Measurements from ENCODE around the gene UGT1A8. TPM values are rescaled to one million over a fixed set of nuclear protein-coding genes. Genes with fewer than 3 reads are reported as not detected.

The UGT1A8 gene
- total and polyA plus RNA-seq, 2 experiments from 2014 or later, result 0.45 TPM; not detected in 1

DNA sequence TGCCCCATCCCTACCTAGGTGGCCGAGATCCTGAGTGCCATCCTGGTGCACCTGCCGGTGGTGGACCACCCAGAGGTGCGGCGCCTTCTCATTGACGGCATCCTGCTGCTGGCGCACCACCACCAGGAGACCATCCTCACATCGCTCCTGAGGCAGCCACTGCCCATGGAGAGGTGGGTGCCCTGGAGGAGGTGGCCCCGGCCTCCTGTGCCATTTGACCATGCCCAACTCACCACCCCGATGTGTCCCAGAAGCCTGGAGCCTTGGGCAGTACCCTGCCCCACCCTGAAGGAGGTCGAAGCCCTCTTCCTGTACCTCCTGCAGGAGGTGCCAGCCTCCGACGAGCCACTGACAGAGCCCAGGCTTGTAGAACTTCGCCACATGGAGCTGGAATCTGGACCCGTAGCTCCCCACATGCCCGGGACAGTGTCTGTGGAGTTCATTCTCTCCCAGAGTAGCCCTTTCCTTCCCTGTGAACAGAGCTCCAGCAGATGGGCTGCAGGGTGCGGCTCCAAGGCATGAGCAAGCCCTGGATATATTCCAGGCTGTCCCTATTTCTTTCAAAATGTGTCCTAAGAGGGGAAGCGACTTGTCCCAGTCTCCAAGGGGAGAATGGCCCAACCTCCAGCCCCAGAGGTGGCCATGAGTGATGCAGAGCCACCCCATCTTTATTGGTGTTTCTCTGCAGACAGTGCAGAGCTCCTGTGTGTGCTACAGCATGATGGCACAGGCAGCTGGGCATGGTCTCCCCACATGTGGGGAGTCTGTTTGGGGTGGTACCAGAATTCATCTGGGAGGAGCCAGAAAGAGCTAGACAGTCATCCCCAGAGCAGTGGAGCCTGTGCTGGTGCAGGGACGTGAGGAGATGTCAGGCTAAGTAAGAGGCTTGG is 202.7 kb downstream of the UGT1A8 start:
- DNase-seq (ENCODE audit: low spot score), result no peak
- H3K4me1 Mint-ChIP-seq, result peaks cover 3% of the 10 kb centered on the region; the same call in 2 of the 3 replicates
- H3K27ac ChIP-seq (ENCODE audit: low read depth), result no peak overlapping the region
- H3K27ac Mint-ChIP-seq, result no peak overlapping the region
- no peaks in the 10 kb centered on the region for H3K79me2 ChIP-seq (replicated peaks; ENCODE audit: insufficient read depth)
- no peak overlapping the region for H3K4me3 ChIP-seq
- peaks cover 15% of the 10 kb centered on the region for H3K27me3 Mint-ChIP-seq (ENCODE audit: insufficient read depth, low read depth, poor library complexity)
- H3K4me2 ChIP-seq, result no peak overlapping the region
- H3K36me3 Mint-ChIP-seq (ENCODE audit: low read depth), result no peaks in the 10 kb centered on the region
- H3K9me3 Mint-ChIP-seq, result no peaks in the 10 kb centered on the region
- ATAC-seq, result no peak
- no peaks in the 10 kb centered on the region for H3K4me1 ChIP-seq (ENCODE audit: insufficient read depth)
- TF ChIP-seq EZH2 (IDR thresholded peaks at IDR 0.05; ENCODE audit: low read depth, unreplicated experiment) (no peak), ZNF331 (CRISPR knock-in tag; IDR thresholded peaks at IDR 0.05; ENCODE audit: low read depth) (no peak), STAT1 (IDR thresholded peaks at IDR 0.05; ENCODE audit: unreplicated experiment) (no peak), NANOG (IDR thresholded peaks at IDR 0.05; ENCODE audit: borderline replicate concordance) (no peak), EZH2phosphoT487 (IDR thresholded peaks at IDR 0.05; ENCODE audit: unreplicated experiment) (no peak), JUNB (IDR thresholded peaks at IDR 0.05; ENCODE audit: unreplicated experiment) (no peak), CREB1 (CRISPR knock-in tag; IDR thresholded peaks at IDR 0.05; ENCODE audit: low read depth) (no peak)
- TF ChIP-seq, protein P1, sequence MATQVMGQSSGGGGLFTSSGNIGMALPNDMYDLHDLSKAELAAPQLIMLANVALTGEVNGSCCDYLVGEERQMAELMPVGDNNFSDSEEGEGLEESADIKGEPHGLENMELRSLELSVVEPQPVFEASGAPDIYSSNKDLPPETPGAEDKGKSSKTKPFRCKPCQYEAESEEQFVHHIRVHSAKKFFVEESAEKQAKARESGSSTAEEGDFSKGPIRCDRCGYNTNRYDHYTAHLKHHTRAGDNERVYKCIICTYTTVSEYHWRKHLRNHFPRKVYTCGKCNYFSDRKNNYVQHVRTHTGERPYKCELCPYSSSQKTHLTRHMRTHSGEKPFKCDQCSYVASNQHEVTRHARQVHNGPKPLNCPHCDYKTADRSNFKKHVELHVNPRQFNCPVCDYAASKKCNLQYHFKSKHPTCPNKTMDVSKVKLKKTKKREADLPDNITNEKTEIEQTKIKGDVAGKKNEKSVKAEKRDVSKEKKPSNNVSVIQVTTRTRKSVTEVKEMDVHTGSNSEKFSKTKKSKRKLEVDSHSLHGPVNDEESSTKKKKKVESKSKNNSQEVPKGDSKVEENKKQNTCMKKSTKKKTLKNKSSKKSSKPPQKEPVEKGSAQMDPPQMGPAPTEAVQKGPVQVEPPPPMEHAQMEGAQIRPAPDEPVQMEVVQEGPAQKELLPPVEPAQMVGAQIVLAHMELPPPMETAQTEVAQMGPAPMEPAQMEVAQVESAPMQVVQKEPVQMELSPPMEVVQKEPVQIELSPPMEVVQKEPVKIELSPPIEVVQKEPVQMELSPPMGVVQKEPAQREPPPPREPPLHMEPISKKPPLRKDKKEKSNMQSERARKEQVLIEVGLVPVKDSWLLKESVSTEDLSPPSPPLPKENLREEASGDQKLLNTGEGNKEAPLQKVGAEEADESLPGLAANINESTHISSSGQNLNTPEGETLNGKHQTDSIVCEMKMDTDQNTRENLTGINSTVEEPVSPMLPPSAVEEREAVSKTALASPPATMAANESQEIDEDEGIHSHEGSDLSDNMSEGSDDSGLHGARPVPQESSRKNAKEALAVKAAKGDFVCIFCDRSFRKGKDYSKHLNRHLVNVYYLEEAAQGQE (IDR thresholded peaks at IDR 0.05; ENCODE audit: unreplicated experiment), result no peak
- TF ChIP-seq, protein P2, sequence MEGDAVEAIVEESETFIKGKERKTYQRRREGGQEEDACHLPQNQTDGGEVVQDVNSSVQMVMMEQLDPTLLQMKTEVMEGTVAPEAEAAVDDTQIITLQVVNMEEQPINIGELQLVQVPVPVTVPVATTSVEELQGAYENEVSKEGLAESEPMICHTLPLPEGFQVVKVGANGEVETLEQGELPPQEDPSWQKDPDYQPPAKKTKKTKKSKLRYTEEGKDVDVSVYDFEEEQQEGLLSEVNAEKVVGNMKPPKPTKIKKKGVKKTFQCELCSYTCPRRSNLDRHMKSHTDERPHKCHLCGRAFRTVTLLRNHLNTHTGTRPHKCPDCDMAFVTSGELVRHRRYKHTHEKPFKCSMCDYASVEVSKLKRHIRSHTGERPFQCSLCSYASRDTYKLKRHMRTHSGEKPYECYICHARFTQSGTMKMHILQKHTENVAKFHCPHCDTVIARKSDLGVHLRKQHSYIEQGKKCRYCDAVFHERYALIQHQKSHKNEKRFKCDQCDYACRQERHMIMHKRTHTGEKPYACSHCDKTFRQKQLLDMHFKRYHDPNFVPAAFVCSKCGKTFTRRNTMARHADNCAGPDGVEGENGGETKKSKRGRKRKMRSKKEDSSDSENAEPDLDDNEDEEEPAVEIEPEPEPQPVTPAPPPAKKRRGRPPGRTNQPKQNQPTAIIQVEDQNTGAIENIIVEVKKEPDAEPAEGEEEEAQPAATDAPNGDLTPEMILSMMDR (conservative IDR thresholded peaks at IDR 0.05; ENCODE audit: low read depth in 2 of 2), result no peak
- TF ChIP-seq, protein P3, sequence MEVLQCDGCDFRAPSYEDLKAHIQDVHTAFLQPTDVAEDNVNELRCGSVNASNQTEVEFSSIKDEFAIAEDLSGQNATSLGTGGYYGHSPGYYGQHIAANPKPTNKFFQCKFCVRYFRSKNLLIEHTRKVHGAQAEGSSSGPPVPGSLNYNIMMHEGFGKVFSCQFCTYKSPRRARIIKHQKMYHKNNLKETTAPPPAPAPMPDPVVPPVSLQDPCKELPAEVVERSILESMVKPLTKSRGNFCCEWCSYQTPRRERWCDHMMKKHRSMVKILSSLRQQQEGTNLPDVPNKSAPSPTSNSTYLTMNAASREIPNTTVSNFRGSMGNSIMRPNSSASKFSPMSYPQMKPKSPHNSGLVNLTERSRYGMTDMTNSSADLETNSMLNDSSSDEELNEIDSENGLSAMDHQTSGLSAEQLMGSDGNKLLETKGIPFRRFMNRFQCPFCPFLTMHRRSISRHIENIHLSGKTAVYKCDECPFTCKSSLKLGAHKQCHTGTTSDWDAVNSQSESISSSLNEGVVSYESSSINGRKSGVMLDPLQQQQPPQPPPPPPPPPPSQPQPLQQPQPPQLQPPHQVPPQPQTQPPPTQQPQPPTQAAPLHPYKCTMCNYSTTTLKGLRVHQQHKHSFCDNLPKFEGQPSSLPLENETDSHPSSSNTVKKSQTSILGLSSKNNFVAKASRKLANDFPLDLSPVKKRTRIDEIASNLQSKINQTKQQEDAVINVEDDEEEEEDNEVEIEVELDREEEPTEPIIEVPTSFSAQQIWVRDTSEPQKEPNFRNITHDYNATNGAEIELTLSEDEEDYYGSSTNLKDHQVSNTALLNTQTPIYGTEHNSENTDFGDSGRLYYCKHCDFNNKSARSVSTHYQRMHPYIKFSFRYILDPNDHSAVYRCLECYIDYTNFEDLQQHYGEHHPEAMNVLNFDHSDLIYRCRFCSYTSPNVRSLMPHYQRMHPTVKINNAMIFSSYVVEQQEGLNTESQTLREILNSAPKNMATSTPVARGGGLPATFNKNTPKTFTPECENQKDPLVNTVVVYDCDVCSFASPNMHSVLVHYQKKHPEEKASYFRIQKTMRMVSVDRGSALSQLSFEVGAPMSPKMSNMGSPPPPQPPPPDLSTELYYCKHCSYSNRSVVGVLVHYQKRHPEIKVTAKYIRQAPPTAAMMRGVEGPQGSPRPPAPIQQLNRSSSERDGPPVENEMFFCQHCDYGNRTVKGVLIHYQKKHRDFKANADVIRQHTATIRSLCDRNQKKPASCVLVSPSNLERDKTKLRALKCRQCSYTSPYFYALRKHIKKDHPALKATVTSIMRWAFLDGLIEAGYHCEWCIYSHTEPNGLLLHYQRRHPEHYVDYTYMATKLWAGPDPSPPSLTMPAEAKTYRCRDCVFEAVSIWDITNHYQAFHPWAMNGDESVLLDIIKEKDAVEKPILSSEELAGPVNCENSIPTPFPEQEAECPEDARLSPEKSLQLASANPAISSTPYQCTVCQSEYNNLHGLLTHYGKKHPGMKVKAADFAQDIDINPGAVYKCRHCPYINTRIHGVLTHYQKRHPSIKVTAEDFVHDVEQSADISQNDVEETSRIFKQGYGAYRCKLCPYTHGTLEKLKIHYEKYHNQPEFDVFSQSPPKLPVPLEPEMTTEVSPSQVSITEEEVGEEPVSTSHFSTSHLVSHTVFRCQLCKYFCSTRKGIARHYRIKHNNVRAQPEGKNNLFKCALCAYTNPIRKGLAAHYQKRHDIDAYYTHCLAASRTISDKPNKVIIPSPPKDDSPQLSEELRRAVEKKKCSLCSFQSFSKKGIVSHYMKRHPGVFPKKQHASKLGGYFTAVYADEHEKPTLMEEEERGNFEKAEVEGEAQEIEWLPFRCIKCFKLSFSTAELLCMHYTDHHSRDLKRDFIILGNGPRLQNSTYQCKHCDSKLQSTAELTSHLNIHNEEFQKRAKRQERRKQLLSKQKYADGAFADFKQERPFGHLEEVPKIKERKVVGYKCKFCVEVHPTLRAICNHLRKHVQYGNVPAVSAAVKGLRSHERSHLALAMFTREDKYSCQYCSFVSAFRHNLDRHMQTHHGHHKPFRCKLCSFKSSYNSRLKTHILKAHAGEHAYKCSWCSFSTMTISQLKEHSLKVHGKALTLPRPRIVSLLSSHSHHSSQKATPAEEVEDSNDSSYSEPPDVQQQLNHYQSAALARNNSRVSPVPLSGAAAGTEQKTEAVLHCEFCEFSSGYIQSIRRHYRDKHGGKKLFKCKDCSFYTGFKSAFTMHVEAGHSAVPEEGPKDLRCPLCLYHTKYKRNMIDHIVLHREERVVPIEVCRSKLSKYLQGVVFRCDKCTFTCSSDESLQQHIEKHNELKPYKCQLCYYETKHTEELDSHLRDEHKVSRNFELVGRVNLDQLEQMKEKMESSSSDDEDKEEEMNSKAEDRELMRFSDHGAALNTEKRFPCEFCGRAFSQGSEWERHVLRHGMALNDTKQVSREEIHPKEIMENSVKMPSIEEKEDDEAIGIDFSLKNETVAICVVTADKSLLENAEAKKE (CRISPR knock-in tag; IDR thresholded peaks at IDR 0.05), result no peak
- H3F3A ChIP-seq (replicated peaks; ENCODE audit: low read depth), result no peaks in the 10 kb centered on the region
- H3K9me2 ChIP-seq (ENCODE audit: insufficient read depth), result no peaks in the 10 kb centered on the region
- H3K27me3 ChIP-seq (ENCODE audit: insufficient read depth), result no peaks in the 10 kb centered on the region
- H3K36me3 ChIP-seq (ENCODE audit: insufficient read depth), result no peaks in the 10 kb centered on the region
- H4K20me1 ChIP-seq (replicated peaks; ENCODE audit: insufficient read depth), result no peaks in the 10 kb centered on the region
- H2AFZ ChIP-seq, result no peak overlapping the region
- no peak overlapping the region for H3K4me3 Mint-ChIP-seq
